A549 (cell line): Measurements from ENCODE around the gene PHF1. TPM values are rescaled to one million over a fixed set of nuclear protein-coding genes. Genes with fewer than 3 reads are reported as not detected.

Experiments
- ATAC-seq, 2 experiments: fragments of 200-7000 bp in 1 of 2; fragments of >200 bp in 1 of 2; cut with Nextera tagmentation in 1 of 2; cut with Tn5 transposase in 1 of 2; 3 replicates each; pipeline versions ENCODE4 v1.8.0 to v1.9.1; 2018 to 2020; ENCODE audit warnings: mild to moderate bottlenecking in 1 of 2, moderate library complexity in 1 of 2
- CTCF ChIA-PET: fragments of 300-600 bp; sonication (Branson Sonifier 250); formaldehyde crosslinking; extraction: SDS; loops from one replicate; lab custom pipeline; 2021; ENCODE audit warnings: antibody characterized with exemption, inconsistent platforms; lab: Yijun Ruan, JAX
- POLR2A ChIA-PET: fragments of 350-600 bp; formaldehyde crosslinking; extraction: SDS; loops from one replicate; lab custom pipeline; 2021; ENCODE audit warnings: antibody characterized with exemption, inconsistent platforms; lab: Yijun Ruan, JAX
- DNase-seq, 2 experiments: peaks; one replicate each; pipeline versions ENCODE4 v3.0.0 to v3.0.0-alpha.2; 2011 to 2016; ENCODE audit warnings: low read depth in 1 of 2, low spot score in 1 of 2
- FAIRE-seq: peaks from 2 replicates; lab custom pipeline; 2011; peaks lifted over from hg19 to GRCh38; lab: Jason Lieb, UNC
- H3K27ac ChIP-seq, 2 experiments: fragments of >200 bp; sonication (Bioruptor Twin); formaldehyde crosslinking; 3 replicates each; pipeline ENCODE4 v1.5.1; 2016 to 2017
- H3K4me1 ChIP-seq: fragments of >200 bp; sonication (Bioruptor Twin); formaldehyde crosslinking; 3 replicates; pipeline ENCODE4 v1.6.1; 2016
- H3K4me2 ChIP-seq: fragments of >200 bp; sonication (Bioruptor Twin); formaldehyde crosslinking; 3 replicates; pipeline ENCODE4 v1.6.1; 2016
- H3K4me3 ChIP-seq: fragments of >200 bp; sonication (Bioruptor Twin); formaldehyde crosslinking; 3 replicates; pipeline ENCODE4 v1.5.1; 2016
- H3K9me3 ChIP-seq: fragments of >200 bp; sonication (Bioruptor Twin); formaldehyde crosslinking; 3 replicates; pipeline ENCODE4 v1.6.1; 2016
- CHD4 ChIP-seq: fragments of 200-600 bp; sonication (generic); IDR thresholded peaks from 2 replicates; pipeline ENCODE4 v1.6.1; 2016; ENCODE audit warnings: antibody characterized with exemption, mild to moderate bottlenecking, borderline replicate concordance
- EHMT2 ChIP-seq: fragments of 200-600 bp; sonication (generic); IDR thresholded peaks from 2 replicates; pipeline ENCODE4 v1.6.1; 2016; ENCODE audit warnings: antibody characterized with exemption, low read depth, mild to moderate bottlenecking, moderate library complexity
- ESRRA ChIP-seq: fragments of 150-350 bp; IDR thresholded peaks from 2 replicates; pipeline ENCODE4 v1.6.1; 2014; ENCODE audit warnings: mild to moderate bottlenecking, low read length, borderline replicate concordance
- FOSB ChIP-seq: fragments of 250-450 bp; sonication (Bioruptor Pico); IDR thresholded peaks from 2 replicates; pipeline ENCODE4 v1.5.0; 2020; ENCODE audit warnings: mild to moderate bottlenecking, moderate library complexity
- FOSL2 ChIP-seq, 2 experiments: fragments of 450-650 bp in 1 of 2; fragments of >200 bp in 1 of 2; sonication (Bioruptor Twin) in 1 of 2; formaldehyde crosslinking; IDR thresholded peaks; 2 replicates each; pipeline versions ENCODE4 v1.5.0 to v1.6.1; 2016 to 2020; ENCODE audit warnings: mild to moderate bottlenecking in 1 of 2, moderate library complexity in 1 of 2
- HEYL ChIP-seq: fragments of 250-450 bp; sonication (Bioruptor Pico); IDR thresholded peaks from 2 replicates; pipeline ENCODE4 v1.8.0; 2021; ENCODE audit warnings: mild to moderate bottlenecking, moderate library complexity
- HOXA7 ChIP-seq: fragments of 250-450 bp; sonication (Bioruptor Pico); IDR thresholded peaks from 2 replicates; pipeline ENCODE4 v1.5.0; 2020; ENCODE audit warnings: mild to moderate bottlenecking, moderate library complexity
- HOXB5 ChIP-seq: fragments of 250-450 bp; sonication (Bioruptor Pico); IDR thresholded peaks from 2 replicates; pipeline ENCODE4 v1.5.0; 2020; ENCODE audit warnings: mild to moderate bottlenecking, moderate library complexity
- JUNB ChIP-seq: fragments of >200 bp; sonication (Bioruptor Twin); formaldehyde crosslinking; IDR thresholded peaks from 2 replicates; pipeline ENCODE4 v1.6.1; 2016
- KDM1A ChIP-seq: fragments of 200-600 bp; sonication (generic); IDR thresholded peaks from 2 replicates; pipeline ENCODE4 v1.6.1; 2016; ENCODE audit warnings: low read depth, mild to moderate bottlenecking
- KDM5A ChIP-seq: fragments of 200-600 bp; sonication (generic); IDR thresholded peaks from 2 replicates; pipeline ENCODE4 v1.6.1; 2016; ENCODE audit warnings: antibody characterized with exemption, mild to moderate bottlenecking
- MAZ ChIP-seq: fragments of 150-350 bp; IDR thresholded peaks from 2 replicates; pipeline ENCODE4 v1.6.1; 2014; ENCODE audit warnings: antibody characterized with exemption, low read depth, low read length, borderline replicate concordance
- NPAS2 ChIP-seq: fragments of 250-450 bp; sonication (Bioruptor Pico); IDR thresholded peaks from 2 replicates; pipeline ENCODE4 v1.8.0; 2022; ENCODE audit warnings: mild to moderate bottlenecking, moderate library complexity, borderline replicate concordance
- NR3C1 ChIP-seq: fragments of >200 bp; sonication (Bioruptor Twin); formaldehyde crosslinking; IDR thresholded peaks from 3 replicates; pipeline ENCODE4 v1.6.1; 2017
- POLR2AphosphoS2 ChIP-seq: conservative IDR thresholded peaks from 2 replicates; pipeline ENCODE4 v1.6.1; 2012; ENCODE audit warnings: low read length, improper control_type of control experiment, inconsistent platforms
- RNF2 ChIP-seq: fragments of 200-600 bp; sonication (generic); IDR thresholded peaks from 2 replicates; pipeline ENCODE4 v1.6.1; 2016; ENCODE audit warnings: low read depth, mild to moderate bottlenecking, antibody characterized with exemption, moderate library complexity, borderline replicate concordance
- TFCP2L1 ChIP-seq: fragments of 250-450 bp; sonication (Bioruptor Pico); IDR thresholded peaks from 2 replicates; pipeline ENCODE4 v1.5.0; 2021; ENCODE audit warnings: mild to moderate bottlenecking
- ZNF302 ChIP-seq: fragments of 250-450 bp; sonication (Bioruptor Pico); IDR thresholded peaks from 2 replicates; pipeline ENCODE4 v1.9.0; 2021; ENCODE audit warnings: inconsistent platforms, mild to moderate bottlenecking, moderate library complexity
- ZSCAN20 ChIP-seq: fragments of 250-450 bp; sonication (Bioruptor Pico); IDR thresholded peaks from 2 replicates; pipeline ENCODE4 v1.8.0; 2022; ENCODE audit warnings: mild to moderate bottlenecking, moderate library complexity
- WGBS: methylation state at CpG from one replicate; pipeline ENCODE4 v1.1.6; 2017; ENCODE audit errors: missing lambda C conversion rate; 5-methylcytosine and 5-hydroxymethylcytosine counted together
- polyA plus RNA-seq, 4 experiments: library from polyadenylated mRNA; depleted of rRNA in 3 of 4; stranded (reverse); fragments of >200 nt; fragmentation: RNase III in 1 of 4; extraction: RNeasy Plus Mini Kit Qiagen cat#74134 plus additional on column Dnase treatment in 1 of 4; gene quantifications; 2 replicates in 3 of 4; 3 replicates in 1 of 4; pipeline ENCODE4 v1.2.3, GENCODE V29; 2011 to 2017
- TF ChIP-seq, protein P1 (sequence below): fragments of 250-450 bp; sonication (Bioruptor Pico); IDR thresholded peaks from 2 replicates; pipeline ENCODE4 v1.5.0; 2020; ENCODE audit warnings: low read depth, mild to moderate bottlenecking, moderate library complexity
- TF ChIP-seq, protein P2 (sequence below): fragments of 150-350 bp; IDR thresholded peaks from 2 replicates; pipeline ENCODE4 v1.6.1; 2014; ENCODE audit warnings: low read depth, mild to moderate bottlenecking, low read length
- TF ChIP-seq, protein P3 (sequence below): fragments of 200-600 bp; sonication (generic); IDR thresholded peaks from 2 replicates; pipeline ENCODE4 v1.6.1; 2016; ENCODE audit warnings: antibody characterized with exemption, mild to moderate bottlenecking, moderate library complexity
- TF ChIP-seq, protein P4 (sequence below): IDR thresholded peaks from 2 replicates; pipeline ENCODE4 v1.6.1; 2012

The PHF1 gene
- polyA plus RNA-seq, 2 of the 4 experiments (the other 2 are of a cell fraction) = 14.0 to 21.4 TPM

DNA sequence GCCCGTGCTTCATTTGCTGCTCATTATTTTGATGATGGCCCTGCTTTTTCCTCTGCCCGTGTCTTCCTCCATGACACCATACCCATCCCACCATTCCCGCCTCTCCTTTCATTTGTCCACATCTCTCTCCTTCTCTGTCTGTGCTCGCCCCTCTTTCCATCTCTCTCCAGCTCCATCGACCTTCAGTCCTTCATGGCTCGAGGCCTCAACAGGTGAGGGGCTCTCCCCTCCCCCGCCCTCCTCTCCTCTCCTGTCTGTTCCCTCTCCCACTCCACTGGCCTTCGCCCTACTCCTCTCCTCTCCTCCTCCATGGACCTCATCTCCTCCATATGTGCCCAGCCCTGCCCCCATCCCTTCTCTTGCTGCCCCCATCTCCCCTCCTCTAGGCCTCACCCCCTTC, 31.5 kb downstream of the PHF1 start:
- ChIA-PET POLR2A (interaction anchor here (1.1 kb wide), 1 partner anchor 11 kb away, joined by 3 read pairs; no protein-coding TSS in a partner anchor), CTCF (interaction anchor here (1.8 kb wide), 1 partner anchor 17 kb away, joined by 7 read pairs; no protein-coding TSS in a partner anchor)
- H3K4me3 ChIP-seq = no peak overlapping the region
- FAIRE-seq (no peak), ATAC-seq (no peak), DNase-seq (no peak)
- H3K9me3 ChIP-seq = no peaks in the 10 kb centered on the region
- H3K27ac ChIP-seq = no peak overlapping the region
- H3K4me1 ChIP-seq = no peaks in the 10 kb centered on the region
- TF ChIP-seq FOSB (CRISPR knock-in tag) (no peak), NPAS2 (CRISPR knock-in tag) (no peak), ZNF302 (CRISPR knock-in tag) (no peak), MAZ (no peak), HOXA7 (CRISPR knock-in tag) (no peak), TFCP2L1 (no peak)
- no peak overlapping the region for H3K4me2 ChIP-seq
- WGBS = 79% methylated on average over 6 of the region's 8 CpGs

DNA sequence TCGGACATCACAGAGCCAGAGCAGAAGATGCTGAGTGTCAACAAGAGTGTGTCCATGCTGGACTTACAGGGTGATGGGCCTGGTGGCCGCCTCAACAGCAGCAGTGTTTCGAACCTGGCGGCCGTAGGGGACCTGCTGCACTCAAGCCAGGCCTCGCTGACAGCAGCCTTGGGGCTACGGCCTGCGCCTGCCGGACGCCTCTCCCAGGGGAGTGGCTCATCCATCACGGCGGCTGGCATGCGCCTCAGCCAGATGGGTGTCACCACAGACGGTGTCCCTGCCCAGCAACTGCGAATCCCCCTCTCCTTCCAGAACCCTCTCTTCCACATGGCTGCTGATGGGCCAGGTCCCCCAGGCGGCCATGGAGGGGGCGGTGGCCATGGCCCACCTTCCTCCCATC, 32.2 kb downstream of the PHF1 start:
- H3K4me2 ChIP-seq = no peak overlapping the region
- no peaks in the 10 kb centered on the region for H3K4me1 ChIP-seq
- no peak for ATAC-seq
- POLR2A ChIA-PET = no interaction called here
- TF ChIP-seq, protein P1, sequence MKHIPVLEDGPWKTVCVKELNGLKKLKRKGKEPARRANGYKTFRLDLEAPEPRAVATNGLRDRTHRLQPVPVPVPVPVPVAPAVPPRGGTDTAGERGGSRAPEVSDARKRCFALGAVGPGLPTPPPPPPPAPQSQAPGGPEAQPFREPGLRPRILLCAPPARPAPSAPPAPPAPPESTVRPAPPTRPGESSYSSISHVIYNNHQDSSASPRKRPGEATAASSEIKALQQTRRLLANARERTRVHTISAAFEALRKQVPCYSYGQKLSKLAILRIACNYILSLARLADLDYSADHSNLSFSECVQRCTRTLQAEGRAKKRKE (CRISPR knock-in tag) = no peak
- TF ChIP-seq HOXB5 (CRISPR knock-in tag) (no peak), FOSL2 (IDR thresholded peaks at IDR 0.05) (no peak), FOSL2 (CRISPR knock-in tag; IDR thresholded peaks at IDR 0.05) (no peak), ESRRA (no peak)
- TF ChIP-seq, all 56 proteins: peak for 0
- DNase-seq (no peak), FAIRE-seq (no peak)
- Histone ChIP-seq H3K9me3 (no peaks in the 10 kb centered on the region), H3K27ac (no peak overlapping the region), H3K4me3 (no peak overlapping the region)
- CTCF ChIA-PET = interaction anchor here (1.8 kb wide), 1 partner anchor 17 kb away, joined by 7 read pairs; no protein-coding TSS in a partner anchor
- WGBS = 95% methylated on average over 4 of the region's 17 CpGs

DNA sequence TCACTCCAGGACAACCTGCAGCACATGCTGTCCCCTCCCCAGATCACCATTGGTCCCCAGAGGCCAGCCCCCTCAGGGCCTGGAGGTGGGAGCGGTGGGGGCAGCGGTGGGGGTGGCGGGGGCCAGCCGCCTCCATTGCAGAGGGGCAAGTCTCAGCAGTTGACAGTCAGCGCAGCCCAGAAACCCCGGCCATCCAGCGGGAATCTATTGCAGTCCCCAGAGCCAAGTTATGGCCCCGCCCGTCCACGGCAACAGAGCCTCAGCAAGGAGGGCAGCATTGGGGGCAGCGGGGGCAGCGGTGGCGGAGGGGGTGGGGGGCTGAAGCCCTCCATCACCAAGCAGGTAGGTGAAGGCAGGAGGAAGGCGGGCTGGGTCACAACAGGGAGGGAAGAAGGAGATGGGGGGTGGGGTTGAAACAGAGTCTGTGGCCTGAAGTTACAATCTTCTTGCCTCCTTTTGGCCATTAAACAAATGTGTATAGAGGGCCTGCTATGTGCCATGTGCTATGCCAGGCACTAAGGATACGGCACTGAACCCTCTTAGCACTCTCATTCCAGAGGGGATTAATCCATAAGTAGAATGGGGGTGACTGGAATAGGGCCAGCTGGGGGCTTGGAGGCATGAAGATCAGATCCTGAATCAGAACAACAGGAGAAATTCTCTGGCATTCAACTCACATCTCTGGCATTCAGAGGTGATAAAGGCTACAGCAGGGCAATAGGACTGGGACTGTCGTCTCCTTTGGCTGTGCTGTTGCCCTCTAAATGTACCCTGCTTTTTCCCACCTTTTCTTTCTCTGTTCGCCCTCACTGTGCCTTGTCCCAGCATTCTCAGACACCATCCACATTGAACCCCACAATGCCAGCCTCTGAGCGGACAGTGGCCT, 33.0 kb downstream of the PHF1 start:
- FAIRE-seq (no peak), ATAC-seq (no peak), DNase-seq (no peak)
- ChIA-PET POLR2A (no interaction called here), CTCF (interaction anchor here (0.7 kb wide), 1 partner anchor 10 kb away, joined by 3 read pairs; no protein-coding TSS in a partner anchor)
- TF ChIP-seq POLR2AphosphoS2 = no peak
- TF ChIP-seq FOSB (CRISPR knock-in tag) = no peak
- TF ChIP-seq KDM5A = no peak
- TF ChIP-seq ZSCAN20 (CRISPR knock-in tag) = no peak
- TF ChIP-seq EHMT2 = no peak
- H3K4me1 ChIP-seq = no peaks in the 10 kb centered on the region
- H3K27ac ChIP-seq = no peak overlapping the region
- no peaks in the 10 kb centered on the region for H3K9me3 ChIP-seq
- 92% methylated on average over 5 of the region's 18 CpGs for WGBS
- H3K4me3 ChIP-seq = no peak overlapping the region
- H3K4me2 ChIP-seq = no peak overlapping the region

DNA sequence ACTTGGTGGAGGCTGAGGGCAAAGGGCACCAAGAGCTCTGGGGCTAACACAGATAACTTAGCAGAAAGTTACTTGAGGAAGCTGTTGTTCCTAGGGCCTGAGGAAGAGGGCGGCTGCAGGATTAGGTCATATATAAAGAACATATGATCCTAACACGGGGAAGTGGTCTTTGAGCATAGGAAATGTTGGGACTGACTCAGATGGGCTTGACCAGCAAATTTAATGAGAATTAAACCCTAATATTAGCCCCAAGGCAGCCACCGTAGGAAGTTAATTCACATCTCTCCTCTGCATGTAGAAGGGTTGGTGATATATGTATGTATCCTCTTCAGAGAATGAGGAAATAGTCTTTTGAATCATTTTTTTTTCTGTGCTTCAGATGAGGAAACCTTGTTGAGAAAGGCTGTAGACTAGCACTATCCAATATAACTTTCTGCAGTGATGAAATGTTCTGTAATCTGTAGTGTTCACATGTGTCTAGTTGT, 34.3 kb downstream of the PHF1 start:
- ChIA-PET CTCF (interaction anchor here (1.0 kb wide), 1 partner anchor 19 kb away, joined by 3 read pairs; no protein-coding TSS in a partner anchor), POLR2A (no interaction called here)
- Histone ChIP-seq H3K4me3 (no peak overlapping the region), H3K4me2 (no peak overlapping the region), H3K4me1 (no peaks in the 10 kb centered on the region), H3K27ac (no peak overlapping the region), H3K9me3 (no peaks in the 10 kb centered on the region)
- ATAC-seq = no peak
- no peak for FAIRE-seq
- 91% methylated on average over 3 of the region's 3 CpGs for WGBS
- no peak for DNase-seq
- TF ChIP-seq ESRRA (no peak), HEYL (CRISPR knock-in tag) (no peak), HOXB5 (CRISPR knock-in tag) (no peak), NR3C1 (no peak), JUNB (no peak), KDM1A (no peak), CHD4 (no peak), RNF2 (no peak)
- TF ChIP-seq, protein P2, sequence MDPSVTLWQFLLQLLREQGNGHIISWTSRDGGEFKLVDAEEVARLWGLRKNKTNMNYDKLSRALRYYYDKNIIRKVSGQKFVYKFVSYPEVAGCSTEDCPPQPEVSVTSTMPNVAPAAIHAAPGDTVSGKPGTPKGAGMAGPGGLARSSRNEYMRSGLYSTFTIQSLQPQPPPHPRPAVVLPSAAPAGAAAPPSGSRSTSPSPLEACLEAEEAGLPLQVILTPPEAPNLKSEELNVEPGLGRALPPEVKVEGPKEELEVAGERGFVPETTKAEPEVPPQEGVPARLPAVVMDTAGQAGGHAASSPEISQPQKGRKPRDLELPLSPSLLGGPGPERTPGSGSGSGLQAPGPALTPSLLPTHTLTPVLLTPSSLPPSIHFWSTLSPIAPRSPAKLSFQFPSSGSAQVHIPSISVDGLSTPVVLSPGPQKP = no peak
- TF ChIP-seq, protein P3, sequence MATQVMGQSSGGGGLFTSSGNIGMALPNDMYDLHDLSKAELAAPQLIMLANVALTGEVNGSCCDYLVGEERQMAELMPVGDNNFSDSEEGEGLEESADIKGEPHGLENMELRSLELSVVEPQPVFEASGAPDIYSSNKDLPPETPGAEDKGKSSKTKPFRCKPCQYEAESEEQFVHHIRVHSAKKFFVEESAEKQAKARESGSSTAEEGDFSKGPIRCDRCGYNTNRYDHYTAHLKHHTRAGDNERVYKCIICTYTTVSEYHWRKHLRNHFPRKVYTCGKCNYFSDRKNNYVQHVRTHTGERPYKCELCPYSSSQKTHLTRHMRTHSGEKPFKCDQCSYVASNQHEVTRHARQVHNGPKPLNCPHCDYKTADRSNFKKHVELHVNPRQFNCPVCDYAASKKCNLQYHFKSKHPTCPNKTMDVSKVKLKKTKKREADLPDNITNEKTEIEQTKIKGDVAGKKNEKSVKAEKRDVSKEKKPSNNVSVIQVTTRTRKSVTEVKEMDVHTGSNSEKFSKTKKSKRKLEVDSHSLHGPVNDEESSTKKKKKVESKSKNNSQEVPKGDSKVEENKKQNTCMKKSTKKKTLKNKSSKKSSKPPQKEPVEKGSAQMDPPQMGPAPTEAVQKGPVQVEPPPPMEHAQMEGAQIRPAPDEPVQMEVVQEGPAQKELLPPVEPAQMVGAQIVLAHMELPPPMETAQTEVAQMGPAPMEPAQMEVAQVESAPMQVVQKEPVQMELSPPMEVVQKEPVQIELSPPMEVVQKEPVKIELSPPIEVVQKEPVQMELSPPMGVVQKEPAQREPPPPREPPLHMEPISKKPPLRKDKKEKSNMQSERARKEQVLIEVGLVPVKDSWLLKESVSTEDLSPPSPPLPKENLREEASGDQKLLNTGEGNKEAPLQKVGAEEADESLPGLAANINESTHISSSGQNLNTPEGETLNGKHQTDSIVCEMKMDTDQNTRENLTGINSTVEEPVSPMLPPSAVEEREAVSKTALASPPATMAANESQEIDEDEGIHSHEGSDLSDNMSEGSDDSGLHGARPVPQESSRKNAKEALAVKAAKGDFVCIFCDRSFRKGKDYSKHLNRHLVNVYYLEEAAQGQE = no peak
- TF ChIP-seq, protein P4, sequence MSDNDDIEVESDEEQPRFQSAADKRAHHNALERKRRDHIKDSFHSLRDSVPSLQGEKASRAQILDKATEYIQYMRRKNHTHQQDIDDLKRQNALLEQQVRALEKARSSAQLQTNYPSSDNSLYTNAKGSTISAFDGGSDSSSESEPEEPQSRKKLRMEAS = no peak
